Measurements from ENCODE around the gene NECTIN1. TPM values are rescaled to one million over a fixed set of nuclear protein-coding genes. Genes with fewer than 3 reads are reported as not detected.

Gene NECTIN1
- total RNA-seq, 1 experiment from 2014 or later, result 14.8 TPM

DNA sequence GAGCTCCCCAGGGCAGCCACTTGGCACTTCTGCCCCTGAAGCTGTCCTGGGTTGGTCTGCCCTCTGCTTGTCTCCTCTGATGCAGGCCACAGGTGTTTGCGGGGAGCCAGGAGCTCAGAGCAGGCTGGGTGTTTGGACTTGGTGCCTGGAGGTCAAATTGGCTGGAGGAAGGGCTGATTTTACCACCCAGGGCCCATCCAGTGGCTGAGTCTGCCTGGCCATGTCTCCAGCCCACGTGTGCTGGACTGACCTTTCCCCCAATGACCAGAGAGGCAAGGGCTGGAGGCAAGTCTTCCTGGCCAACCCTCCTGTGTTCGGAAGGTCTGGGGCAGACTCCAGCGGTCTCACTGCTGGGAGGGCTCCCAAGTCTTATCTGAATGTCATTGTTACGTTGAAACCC is 84.0 kb downstream of the NECTIN1 start:
- DNase-seq (ENCODE audit: low read depth), result no peak

DNA sequence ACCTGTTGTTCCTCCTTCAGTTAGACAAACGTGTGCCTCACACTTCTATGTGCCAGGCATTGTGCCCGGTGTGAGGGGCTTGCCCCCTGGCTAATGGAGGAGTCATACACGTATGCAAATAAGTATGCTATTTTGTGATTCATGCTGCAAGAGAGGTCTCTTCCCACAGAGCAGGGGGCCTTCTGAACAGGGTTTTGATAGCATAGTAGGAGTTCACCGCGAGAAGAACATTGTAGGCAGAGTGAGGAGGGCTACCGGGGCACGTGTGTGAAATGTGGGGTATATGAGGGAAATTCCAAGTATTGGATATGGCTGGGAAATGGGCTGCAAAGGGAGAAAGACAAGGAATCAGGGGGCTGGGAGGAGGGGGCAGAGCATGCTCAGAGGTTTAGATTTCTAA is 84.5 kb downstream of the NECTIN1 start:
- no peak for DNase-seq (ENCODE audit: low read depth)

GRCh38 chr11:119643876-119644225 is 85.1 kb downstream of the NECTIN1 start:
- no peak for DNase-seq (ENCODE audit: low read depth)

DNA sequence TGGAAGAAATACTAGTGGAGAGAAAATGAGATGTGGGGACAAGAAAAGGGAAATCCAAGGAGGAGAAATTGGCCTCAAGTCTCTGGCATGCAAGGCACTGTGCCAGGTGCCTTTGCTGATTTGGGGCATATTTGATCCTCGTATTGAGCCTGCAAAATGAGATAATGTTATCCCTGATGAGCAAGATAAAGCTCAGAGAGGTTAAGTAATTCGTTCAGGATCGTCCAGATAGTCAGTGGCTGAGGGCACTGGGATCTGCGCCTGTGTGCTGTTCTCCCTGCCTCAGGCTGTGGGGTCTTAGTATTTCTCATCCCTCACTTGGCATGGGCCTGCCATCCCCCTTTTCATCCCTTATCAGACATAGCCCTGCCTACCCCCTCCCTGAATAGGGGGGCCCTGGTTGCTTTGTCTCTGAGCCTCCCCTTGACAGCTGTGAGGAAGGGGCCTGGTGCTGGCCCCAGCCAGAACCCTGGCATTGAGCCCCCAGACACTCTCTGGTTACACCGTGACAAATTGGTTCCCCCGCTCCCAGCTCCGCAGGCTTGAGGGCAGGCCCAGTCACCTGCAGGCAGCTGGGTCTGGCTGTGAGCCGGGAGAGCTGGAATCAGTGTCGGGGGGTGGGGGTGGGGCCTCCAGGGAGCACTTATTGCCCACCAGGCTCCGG is 85.7 kb downstream of the NECTIN1 start:
- no peak for DNase-seq (ENCODE audit: low read depth)

- peak; percentile 28 for DNase-seq (ENCODE audit: low read depth)
Measured at GRCh38 chr11:119641983-119642745, 86.8 kb downstream of the NECTIN1 start.

GRCh38 chr11:119640541-119640940 is 88.5 kb downstream of the NECTIN1 start:
- DNase-seq (ENCODE audit: low read depth), result no peak

- DNase-seq (ENCODE audit: low read depth), result no peak
Measured at GRCh38 chr11:119639642-119640205, 89.3 kb downstream of the NECTIN1 start.

DNA sequence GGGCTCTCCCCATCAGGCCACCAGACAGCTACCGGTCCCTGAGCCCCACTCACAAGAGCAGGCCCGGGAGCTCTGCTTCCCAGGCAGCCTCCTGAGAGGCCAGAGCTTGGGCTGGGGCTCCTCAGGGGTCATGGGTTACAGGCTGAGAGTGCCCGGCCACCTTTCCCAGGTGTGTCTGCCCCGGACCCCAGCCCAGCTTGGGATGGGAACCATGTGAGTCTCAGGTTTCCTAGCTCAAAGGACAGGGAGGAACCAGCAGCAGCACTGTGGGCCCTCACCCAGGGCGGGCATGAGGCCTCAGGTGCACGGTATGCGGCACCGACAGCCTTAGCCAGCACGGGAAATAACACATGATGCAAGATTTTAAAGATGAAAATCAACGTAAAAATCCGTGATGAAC is 90.1 kb downstream of the NECTIN1 start:
- no peak for DNase-seq (ENCODE audit: low read depth)

GRCh38 chr11:119637481-119637880 is 91.5 kb downstream of the NECTIN1 start:
- DNase-seq (ENCODE audit: low read depth), result no peak

- no peak for DNase-seq (ENCODE audit: low read depth)
Measured at GRCh38 chr11:119635776-119636175, 93.2 kb downstream of the NECTIN1 start.

DNA sequence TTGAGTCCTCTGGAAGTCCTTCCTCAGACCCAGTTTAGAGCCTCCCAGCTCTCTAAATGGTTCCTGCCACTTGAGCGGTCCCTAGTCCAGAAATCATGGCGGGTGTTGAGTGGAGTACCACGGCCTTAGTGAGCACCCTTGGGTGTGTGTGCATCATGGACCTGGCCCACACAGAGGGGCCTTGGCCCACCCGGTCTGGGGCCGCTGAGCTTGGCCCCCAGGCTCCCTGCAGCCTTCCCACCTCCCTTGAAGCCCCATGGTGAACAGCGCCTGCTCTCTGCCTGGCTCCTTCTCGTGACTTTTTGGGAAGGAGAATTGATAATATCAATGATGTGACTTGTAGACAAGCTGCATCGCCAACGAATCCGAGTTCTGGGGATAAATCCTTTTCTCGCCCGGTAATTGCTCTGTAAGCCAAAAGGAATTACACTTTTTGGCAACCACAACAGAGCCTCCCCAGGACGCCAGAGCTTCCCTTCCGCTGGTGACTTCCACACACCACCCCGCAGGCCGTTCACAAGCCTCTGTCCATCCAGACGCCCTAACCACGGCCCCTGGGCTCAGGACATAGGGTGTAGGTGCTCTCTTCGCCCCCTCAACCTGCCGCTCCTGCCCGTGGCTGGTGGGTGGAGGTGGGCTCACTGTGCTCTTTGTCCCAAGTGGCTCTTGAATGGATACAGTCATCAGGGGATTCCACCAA is 93.8 kb downstream of the NECTIN1 start:
- DNase-seq (ENCODE audit: low read depth), result no peak

- no peak for DNase-seq (ENCODE audit: low read depth)
Measured at GRCh38 chr11:119634301-119634700, 94.7 kb downstream of the NECTIN1 start.

GRCh38 chr11:119629834-119630624 is 99.0 kb downstream of the NECTIN1 start:
- DNase-seq (ENCODE audit: low read depth), result no peak

GRCh38 chr11:119629085-119629484 is 99.9 kb downstream of the NECTIN1 start:
- no peak for DNase-seq (ENCODE audit: low read depth)

DNA sequence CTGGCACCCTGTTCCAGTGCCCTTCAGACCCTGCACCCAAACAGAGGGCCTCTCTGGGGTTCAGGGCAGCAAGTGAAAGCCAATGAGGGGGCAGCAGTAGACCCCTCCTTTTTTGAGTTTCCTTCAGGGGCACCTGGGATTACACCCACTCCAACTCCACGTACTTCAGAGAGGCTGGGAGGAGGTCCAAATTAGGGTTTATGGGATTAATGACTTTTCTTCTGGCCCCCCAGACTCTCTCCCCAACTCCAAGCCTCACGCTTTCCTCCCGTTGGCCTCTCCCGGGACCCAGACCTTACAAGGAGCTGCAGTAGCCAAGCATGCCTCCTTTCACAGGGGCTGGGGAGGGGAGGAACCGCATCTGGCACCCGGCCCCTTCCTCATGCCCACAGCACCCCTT is 101.7 kb downstream of the NECTIN1 start:
- DNase-seq (ENCODE audit: low read depth), result no peak

DNA sequence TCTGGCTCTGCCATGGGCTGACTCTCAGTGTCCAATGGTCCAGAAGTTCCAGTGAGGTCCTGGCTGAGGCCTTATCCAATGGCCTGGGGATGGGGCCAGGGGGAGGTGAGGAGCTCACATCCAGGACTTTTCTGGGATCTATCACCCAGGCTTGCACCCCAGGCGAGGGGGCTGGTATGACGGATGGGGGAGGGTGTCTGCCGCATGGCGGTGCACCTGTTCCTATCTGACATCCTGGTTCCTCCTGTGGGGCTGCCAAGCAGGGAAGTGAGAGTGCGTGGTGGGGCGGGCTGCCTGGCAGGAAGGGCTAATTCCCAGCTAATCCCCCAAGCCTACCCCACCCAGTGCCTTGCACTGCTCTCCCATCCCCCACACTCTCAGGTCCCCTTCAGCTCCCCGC is 102.1 kb downstream of the NECTIN1 start:
- DNase-seq (ENCODE audit: low read depth), result no peak

- no peak for DNase-seq (ENCODE audit: low read depth)
Measured at GRCh38 chr11:119626197-119626841, 102.7 kb downstream of the NECTIN1 start.

GRCh38 chr11:119625206-119625978 is 103.6 kb downstream of the NECTIN1 start:
- DNase-seq (ENCODE audit: low read depth), result no peak

DNA sequence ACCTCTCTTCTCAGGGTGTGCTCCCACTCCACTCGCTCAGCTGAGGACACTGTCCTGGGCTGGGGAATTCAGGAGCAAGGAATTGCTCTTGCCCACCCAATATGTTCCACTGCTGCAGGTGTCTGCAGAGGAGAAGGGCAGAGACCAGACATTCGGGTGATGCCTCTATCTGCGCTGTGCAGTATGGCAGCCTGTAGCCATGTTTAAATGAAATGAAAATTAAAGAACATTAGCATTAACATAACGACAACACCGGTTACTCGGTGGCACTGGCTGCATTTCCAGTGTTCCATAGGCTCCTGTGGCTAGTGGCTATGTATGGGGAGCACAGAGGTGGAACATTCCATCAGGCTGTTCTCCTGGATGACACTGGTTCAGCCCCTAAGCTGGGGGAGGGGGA is 104.4 kb downstream of the NECTIN1 start:
- no peak for DNase-seq (ENCODE audit: low read depth)

GRCh38 chr11:119624102-119624615 is 104.8 kb downstream of the NECTIN1 start:
- no peak for DNase-seq (ENCODE audit: low read depth)
